H1 (cell line): Measurements from ENCODE around the gene TFF2.

Experiments used
- CREB1 ChIP-seq: IDR thresholded peaks from 2 replicates; pipeline ENCODE4 v1.6.1; 2012; ENCODE audit warnings: inconsistent platforms
- CTCF ChIP-seq, 3 experiments: IDR thresholded peaks; 1 replicate in 2 of 3; 2 replicates in 1 of 3; pipeline versions ENCODE4 v1.5.1 to v1.6.1; 2011; ENCODE audit warnings: low read length in 3 of 3, mild to moderate bottlenecking in 3 of 3, inconsistent platforms in 2 of 3, low read depth in 1 of 3, moderate library complexity in 1 of 3; ENCODE audit not compliant: insufficient read depth in 1 of 3; ENCODE audit errors: control extremely low read depth in 1 of 3
- EZH2 ChIP-seq: fragments of 200-600 bp; sonication (generic); IDR thresholded peaks from 2 replicates; pipeline ENCODE4 v1.7.1; 2012; ENCODE audit warnings: low read depth, mild to moderate bottlenecking, moderate library complexity, low read length, inconsistent platforms; ENCODE audit not compliant: severe bottlenecking
- GTF2F1 ChIP-seq: IDR thresholded peaks from 2 replicates; pipeline ENCODE4 v1.6.1; 2012; ENCODE audit warnings: low read depth, low read length, improper control_type of control experiment, borderline replicate concordance
- POLR2A ChIP-seq, 2 experiments: IDR thresholded peaks; 1 replicate in 1 of 2; 2 replicates in 1 of 2; pipeline ENCODE4 v1.6.1; 2011; ENCODE audit warnings: low read depth in 2 of 2, low read length in 2 of 2, mild to moderate bottlenecking in 2 of 2; ENCODE audit errors: control extremely low read depth in 1 of 2
- POLR2AphosphoS5 ChIP-seq: IDR thresholded peaks from 2 replicates; pipeline ENCODE4 v1.6.1; 2011; ENCODE audit warnings: low read depth, low read length
- RAD21 ChIP-seq, 2 experiments: IDR thresholded peaks in 1 of 2; conservative IDR thresholded peaks in 1 of 2; 2 replicates each; pipeline ENCODE4 v1.6.1; 2011; ENCODE audit warnings: low read depth in 2 of 2, low read length in 2 of 2, improper control_type of control experiment in 1 of 2, inconsistent platforms in 1 of 2, mild to moderate bottlenecking in 1 of 2, moderate library complexity in 1 of 2
- SP1 ChIP-seq: IDR thresholded peaks from 2 replicates; pipeline ENCODE4 v1.6.1; 2011; ENCODE audit warnings: low read depth, low read length
- SUZ12 ChIP-seq: fragments of 200-600 bp; sonication (generic); IDR thresholded peaks from 2 replicates; pipeline ENCODE4 v1.6.1; 2012; ENCODE audit warnings: mild to moderate bottlenecking, inconsistent platforms, low read length, moderate library complexity, mixed read lengths

DNA sequence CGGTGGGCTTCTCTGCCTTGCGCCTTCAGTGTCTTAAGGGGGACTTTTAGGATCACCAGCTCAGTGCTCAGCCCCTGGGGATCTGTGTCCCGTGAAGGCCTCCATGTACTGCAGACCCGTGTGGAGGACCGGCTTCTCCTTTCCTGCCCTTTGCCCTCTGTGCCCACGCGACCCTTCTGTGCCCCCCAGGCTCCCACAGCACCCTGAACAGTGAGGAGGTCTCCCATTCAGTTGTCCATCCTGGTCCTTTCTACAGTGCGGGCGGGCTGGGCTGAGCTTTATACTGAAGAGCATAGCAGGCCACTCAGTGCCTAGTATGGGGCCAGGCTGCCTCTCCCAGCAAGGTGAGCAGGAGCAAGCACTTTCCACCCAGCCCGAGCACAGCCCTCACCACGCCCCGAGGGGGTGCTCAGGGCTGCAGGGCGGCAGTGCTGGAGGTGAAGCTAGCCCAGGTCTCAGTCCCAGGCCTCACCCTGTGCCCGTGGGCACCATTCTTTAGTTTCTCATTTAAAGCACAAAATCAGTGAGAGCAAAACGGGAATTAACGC is 23.2 kb upstream of the TFF2 start:
- TF ChIP-seq CTCF (IDR thresholded peaks at IDR 0.05; ENCODE audit: control extremely low read depth in 1 of 3, insufficient read depth in 1 of 3, low read depth in 1 of 3, low read length in 3 of 3), result no peak
- TF ChIP-seq EZH2, result no peak
- TF ChIP-seq RAD21 (IDR thresholded peaks at IDR 0.05 in 1 of 2, conservative IDR thresholded peaks at IDR 0.05 in 1 of 2; ENCODE audit: low read depth in 2 of 2, low read length in 2 of 2), result no peak
- TF ChIP-seq POLR2AphosphoS5, result no peak
- TF ChIP-seq GTF2F1, result no peak
- TF ChIP-seq SP1, result no peak
- no peak for TF ChIP-seq POLR2A (IDR thresholded peaks at IDR 0.05; ENCODE audit: control extremely low read depth in 1 of 2, low read depth in 2 of 2, low read length in 2 of 2)
- TF ChIP-seq CREB1, result no peak
- no peak for TF ChIP-seq SUZ12
